SK-N-SH treated with all-trans-retinoic acid at 6 μM for 48 hours (cell line): ENCODE measurements around the gene MADD.

Source experiments
- ARNTL ChIP-seq: fragments of 450-650 bp; formaldehyde crosslinking; IDR thresholded peaks from 2 replicates; pipeline ENCODE4 v1.5.0; 2020; ENCODE audit warnings: low read depth, mild to moderate bottlenecking, moderate library complexity, borderline replicate concordance
- CREB5 ChIP-seq: fragments of 250-450 bp; sonication (Bioruptor Pico); IDR thresholded peaks from 2 replicates; pipeline ENCODE4 v1.5.1; 2020; ENCODE audit warnings: low read depth, mild to moderate bottlenecking, moderate library complexity
- TCF4 ChIP-seq: fragments of 250-450 bp; sonication (Bioruptor Pico); IDR thresholded peaks from 2 replicates; pipeline ENCODE4 v1.8.0; 2021; ENCODE audit warnings: mild to moderate bottlenecking, moderate library complexity, borderline replicate concordance
- ZNF565 ChIP-seq: fragments of 450-650 bp; formaldehyde crosslinking; conservative IDR thresholded peaks from 2 replicates; pipeline ENCODE4 v1.5.0; 2020; ENCODE audit warnings: low read depth, mild to moderate bottlenecking, moderate library complexity

- TF ChIP-seq ARNTL (CRISPR knock-in tag) = no peak
- no peak for TF ChIP-seq TCF4 (CRISPR knock-in tag)
- TF ChIP-seq CREB5 (CRISPR knock-in tag) = no peak
- TF ChIP-seq ZNF565 = no peak
These were observed 106.8 kb downstream of the MADD start for GRCh38 chr11:47376525-47377371.
